Medulla oblongata (tissue), 1 donor: Measurements from ENCODE around the gene SYNC.

Source experiments
- DNase-seq: peaks from one replicate; pipeline ENCODE4 v3.0.0-alpha.2; 2015; ENCODE audit errors: extremely low spot score

The SYNC gene

DNA sequence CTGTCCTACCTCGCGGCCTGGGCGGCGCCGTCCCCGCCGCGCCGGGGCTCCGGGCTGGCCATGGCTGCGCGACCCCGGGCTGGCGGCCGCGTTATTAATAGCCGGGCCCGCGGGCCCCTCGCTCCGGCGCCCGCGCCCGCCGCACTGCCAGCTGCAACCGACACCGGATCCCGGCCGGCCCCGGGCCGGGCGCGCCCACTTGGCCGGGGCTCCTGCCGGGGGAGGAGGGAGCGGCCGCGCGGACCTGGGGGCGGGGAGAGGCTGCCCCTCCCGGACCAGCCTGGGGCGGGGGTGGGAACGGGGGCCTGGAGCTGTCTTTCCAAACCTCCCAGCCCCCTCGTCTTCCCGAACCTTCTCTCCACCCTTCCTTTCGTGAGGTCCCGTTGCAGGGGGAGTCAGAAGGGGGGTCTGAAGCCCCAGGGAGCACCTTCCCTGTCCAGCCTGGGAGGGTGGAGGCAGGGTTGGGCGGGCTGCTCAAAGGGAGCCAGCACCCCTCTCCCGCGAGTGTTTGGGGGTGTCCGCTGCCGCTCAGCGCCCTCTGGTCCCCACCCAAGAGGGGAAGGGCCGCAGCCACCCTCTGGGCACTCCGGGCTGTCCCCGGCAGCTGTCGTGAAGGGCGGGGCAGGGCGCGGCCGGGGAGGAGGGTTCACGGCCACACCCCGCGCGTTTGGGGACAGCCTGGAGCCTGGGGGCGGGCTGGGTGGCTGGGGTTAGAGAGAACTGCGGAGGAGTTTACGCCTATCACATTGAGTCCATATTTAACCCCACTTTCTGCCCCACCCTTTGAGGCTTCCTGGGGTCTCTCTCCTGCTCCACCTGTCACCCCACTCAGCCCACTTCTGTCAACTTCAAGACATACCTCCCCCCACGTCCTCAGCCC lies at the start of gene SYNC:
TSS of gene SYNC (minus strand) at position 172 of the 880 bp plus-strand sequence. CDS start at position 62, 110 bp downstream.
- peak; percentile 36 for DNase-seq

DNA sequence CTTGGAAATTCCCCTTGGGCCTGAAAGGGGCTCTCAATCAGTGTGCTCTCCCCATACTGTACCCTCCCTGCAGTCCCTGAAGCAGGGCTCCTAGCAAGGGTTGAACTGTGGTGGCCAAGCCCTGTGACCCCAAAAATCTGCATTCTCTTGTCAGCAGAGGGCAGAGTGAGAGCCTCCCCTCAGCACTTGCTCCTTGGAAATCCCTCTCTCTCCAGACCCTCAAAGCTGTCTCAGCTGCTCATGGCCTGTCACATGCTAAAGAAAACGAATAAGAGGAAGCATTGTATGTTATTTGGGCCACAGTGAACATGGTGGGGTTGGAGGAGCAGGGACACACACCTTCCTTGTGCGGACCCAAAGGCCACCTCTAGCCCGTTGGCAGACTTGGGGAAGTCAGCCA lies 47.2 kb upstream of the SYNC start:
- no peak for DNase-seq

DNA sequence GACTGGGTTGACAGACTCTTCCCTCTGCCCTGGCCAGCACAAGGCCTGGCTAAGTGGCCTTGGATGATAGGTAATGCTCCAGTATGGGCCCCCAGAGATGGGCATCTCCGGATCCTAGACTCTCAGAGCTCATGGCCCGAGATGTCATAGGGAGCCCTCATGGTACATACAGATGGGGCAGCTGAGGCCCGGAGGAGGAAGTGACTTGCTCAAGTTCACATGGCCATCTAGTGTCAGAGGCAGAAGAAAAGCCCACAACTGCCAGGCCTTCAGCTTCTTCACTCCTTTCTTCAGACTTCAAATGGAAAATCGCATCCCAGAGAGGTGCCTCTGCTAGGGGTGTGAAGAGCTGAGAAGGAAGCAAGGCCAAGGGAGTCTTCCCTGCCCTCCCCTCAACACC lies 46.8 kb upstream of the SYNC start:
- no peak for DNase-seq

DNA sequence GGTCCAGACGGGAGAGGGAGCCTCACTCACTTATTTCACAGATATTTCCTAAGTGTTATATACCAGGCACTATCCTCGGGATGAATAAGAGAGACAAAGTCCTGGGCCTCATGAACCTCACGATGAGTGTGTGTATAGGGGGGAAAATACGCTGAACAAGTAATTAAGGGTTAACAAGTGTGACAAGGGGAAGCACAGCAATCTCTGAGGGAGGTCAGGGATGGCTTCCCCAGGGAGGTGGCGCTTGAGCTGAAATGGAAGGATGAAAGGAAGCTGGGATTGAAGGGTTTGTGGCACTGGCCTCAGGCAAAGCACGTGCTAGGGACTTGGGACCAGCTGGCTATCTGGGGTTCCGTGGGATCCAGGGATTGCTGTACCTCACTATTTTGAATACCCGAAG lies 46.4 kb upstream of the SYNC start:
- no peak for DNase-seq

DNA sequence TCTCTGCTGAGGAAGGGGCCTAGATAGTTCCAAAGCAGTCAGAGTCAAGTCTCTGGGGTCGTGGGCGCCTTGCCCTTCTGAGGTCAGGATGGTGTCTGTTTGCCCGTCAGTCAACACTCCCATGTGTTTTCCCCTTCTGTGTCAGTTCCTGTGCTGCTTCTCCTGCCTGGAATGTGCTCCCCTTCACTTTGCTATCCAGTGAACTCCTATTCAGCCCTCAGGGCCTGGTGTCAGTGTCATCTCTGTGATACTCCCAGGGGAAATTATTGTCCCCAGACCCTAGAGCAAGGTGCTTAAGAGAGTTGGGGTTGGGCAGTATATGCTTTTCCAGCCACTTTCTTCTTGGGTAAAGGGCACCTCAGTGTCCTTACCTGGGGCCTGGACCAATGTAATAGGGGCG lies 45.8 kb upstream of the SYNC start:
- DNase-seq = no peak

DNA sequence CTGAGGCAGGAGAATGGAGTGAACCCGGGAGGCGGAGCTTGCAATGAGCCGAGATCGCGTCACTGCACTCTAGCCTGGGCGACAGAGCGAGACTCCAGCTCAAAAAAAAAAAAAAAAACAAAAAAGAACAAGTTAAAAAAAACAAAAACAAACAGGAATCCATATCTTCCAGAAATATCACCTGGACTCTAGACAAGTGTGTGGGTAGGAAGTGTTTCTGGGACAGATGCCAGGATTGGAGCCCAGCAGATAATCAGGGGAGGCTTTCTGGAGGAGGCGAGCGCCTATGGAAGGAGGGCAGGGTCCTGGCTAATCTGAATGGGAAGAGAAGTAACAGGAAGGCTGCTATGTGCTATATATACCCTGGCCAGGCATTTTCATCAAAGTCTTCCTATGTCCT lies 43.6 kb upstream of the SYNC start:
- DNase-seq = no peak

DNA sequence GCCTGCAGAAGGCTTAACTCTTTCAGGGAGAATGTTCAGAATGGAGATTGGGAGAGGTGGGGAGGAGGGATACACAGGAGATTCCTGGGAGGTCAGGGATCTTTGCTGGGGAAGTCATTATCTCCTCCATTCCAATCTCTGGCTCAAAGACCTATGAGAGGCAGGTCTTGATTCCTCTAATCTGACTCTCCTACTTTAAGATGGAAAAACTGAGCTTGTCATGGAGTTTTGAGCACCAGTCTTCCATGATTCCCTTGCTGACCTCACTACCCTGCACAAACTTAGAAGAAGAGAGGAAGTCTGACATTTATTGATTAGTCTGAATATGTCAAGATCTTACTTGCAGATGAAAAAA lies 41.5 kb upstream of the SYNC start:
- DNase-seq = no peak

DNA sequence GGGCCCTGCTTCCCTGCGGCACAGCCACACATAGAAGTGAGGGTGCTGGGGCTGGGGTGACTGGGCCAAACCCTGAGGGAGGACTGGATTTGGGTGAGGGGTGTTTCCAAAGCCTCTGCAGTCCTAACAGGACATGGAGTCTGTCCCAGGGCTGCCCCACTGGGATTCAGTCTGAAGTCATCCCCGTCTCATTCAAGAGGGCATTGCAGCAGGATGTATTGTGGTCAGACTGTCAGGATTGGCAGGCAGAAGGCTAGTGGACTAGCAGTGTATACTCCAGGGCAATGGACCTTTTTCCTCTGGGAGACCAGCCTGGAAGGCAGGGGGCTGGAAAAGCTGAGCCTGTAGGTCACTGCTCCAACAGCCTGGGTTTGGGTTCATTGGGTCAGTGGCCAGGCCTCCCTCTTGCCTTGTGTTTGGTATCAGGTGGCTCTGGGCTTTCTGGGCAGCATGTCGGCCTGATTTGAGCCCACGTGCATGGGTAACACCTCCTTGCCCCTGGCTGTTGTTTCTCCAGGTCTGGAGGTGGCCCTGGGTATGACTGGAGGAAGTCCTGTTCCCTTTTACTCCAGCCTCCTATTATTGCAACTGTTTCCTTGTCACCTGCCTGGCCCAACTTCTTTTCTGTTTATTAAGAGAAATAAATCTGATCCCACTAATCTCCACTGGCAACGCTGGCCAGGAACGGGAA lies 41.0 kb upstream of the SYNC start:
- DNase-seq = no peak

DNA sequence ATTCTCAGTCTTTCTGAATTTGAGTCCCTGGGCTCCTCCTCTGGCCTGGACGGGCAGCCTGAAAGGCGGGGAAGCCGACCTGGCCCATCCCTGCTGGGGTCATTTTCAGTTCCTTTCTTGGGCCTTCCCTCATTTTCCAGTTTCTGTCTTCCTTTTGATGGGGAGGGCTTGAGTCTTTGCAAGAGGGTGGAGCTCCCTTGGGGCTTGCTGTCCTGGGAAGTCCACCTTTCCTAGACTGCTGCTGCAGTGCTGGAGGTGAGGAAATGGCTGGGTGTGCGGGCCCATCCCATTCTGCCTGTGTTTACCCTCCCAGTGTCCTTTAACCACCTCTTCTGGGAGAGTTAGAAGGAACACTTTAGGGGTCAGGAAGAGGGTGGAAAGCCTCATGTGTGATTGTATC lies 40.4 kb upstream of the SYNC start:
- no peak for DNase-seq

DNA sequence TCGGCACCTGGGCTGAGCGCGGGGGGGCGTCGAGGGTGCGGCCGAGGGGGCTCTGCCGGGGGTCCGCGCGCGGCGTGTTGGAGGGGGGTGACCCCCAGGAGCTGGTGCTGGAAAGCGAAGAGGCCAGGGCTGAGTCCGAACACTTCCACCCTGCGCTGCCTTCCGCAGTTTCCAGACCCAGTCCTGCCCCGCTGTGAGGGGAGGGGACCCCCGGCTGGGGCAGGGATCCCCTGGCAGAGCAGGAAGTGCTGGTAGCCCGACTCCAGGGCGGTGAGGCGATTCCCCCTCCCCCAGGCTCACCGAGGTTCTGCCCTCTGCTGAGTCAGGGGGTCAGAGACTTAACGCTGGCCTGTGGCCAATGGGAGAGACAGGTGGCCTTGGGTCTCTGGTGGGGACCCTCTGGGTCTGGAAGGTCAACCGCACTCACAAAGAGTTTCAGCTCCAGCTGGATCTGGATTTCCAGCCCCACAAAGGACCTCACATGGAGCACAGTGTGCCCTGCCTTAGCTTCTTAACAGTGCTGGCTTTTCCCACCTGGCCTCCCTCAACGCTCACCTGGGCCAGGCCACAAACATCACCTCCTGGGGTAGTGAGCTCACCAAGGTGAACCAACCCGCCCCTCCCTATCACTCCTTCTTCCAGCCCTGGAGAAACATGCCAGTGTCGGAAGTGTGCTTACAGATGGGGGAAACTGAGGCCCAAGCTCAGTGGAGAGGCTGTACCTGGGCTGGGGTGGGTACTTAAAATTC lies 39.8 kb upstream of the SYNC start:
- no peak for DNase-seq

DNA sequence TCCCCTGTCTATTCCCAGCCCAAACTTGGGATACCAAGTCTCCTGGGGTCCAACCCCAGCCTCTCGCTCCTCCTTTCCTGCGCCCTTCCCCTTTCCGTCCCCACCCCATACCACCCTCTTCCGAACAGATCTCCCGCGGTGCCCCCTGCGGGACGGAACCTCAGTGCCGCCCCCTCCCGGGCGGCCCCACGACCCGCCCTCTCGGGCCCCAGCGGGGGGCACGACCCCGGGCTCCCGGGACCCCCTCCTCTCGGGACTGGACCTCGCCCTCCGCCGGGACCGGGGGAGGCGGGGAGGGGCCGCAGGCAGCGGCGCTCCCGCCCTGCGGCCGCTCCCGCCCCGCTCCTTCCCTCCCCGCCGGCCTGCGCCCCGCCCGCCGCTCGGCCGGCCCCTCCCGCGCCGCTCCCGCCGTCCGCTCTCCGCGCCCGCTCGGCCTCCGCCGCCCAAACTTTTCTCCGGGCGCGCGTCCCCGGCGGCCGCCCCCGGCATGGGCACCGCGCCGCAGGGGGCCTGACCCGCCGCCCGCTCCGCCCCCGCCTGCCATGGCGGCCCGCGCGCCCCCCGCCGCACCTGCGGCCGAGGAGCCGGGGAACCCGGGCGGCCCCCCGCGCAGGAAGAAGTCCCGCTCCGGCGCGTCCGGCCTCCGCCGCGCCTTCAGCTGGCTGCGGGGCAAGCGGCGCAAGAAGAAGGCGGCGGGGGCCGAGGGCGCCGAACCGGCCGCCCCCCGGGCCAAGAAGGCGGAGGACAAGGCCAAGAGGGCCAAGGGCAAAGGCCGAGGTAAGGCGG lies 39.0 kb upstream of the SYNC start:
- no peak for DNase-seq

DNA sequence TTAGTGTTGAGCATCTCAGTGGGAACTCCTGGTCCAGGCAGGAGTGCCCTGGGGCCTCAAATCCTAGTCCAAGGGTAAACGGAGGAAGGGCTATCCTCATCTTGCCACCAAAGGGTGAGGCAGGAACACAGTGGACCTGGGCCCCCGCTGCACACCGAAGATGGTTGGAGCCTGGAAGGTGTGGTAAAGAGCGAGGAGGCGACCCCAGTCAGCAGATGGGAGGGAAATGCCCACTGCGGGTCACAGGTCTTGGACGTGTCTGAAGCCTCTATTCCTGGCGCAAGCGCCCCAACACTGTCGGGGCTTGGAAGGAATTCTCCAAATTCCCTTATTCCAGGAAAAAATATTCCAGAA lies 38.5 kb upstream of the SYNC start:
- DNase-seq = no peak

DNA sequence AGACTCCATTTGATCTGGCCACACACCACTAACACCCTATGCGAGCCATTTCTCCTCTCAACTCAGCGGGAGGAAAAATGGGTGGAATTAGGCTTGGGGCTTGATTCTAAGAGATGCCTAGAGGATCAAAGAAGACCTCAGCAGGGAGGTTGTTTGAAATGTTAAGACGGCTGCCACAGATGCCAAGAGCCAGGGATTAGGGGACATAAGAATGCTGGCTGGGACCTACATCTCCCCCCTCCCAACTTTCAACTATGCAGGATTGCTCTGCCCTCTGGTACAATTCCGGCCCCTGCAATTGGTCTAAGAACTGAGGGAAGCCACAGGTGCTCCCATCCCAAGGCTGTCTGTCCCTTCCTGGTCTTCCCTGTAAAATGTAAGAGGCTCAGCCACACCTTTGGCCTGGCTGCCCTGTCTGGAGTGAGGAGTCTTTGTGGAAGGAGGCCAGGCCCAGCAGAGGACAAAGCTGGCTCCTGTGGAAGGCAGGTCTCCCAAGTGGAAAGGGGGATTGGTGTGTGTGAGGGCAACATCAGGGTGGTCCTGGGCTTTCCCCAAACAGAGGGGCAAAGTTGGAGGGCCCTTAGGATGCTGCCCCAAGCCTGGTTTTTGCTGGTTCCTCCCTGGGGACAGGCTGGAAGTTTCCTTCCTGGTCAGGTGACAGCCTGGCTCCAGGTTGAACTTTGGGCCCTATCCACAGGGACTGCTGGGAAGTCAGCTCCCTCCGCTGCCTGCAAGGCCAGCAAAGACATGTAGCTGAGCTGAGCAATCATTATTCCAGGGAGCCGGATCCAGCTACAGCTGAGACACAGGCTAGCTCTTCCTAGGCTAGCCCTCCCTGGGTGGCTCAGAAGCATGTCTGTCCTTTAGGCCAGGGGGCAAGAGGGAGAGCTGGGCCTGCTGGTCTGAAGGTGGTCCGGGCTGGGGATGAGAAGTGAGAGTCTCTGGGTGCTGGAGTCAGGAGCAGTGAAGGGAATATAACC lies 34.5 kb upstream of the SYNC start:
- DNase-seq = no peak

DNA sequence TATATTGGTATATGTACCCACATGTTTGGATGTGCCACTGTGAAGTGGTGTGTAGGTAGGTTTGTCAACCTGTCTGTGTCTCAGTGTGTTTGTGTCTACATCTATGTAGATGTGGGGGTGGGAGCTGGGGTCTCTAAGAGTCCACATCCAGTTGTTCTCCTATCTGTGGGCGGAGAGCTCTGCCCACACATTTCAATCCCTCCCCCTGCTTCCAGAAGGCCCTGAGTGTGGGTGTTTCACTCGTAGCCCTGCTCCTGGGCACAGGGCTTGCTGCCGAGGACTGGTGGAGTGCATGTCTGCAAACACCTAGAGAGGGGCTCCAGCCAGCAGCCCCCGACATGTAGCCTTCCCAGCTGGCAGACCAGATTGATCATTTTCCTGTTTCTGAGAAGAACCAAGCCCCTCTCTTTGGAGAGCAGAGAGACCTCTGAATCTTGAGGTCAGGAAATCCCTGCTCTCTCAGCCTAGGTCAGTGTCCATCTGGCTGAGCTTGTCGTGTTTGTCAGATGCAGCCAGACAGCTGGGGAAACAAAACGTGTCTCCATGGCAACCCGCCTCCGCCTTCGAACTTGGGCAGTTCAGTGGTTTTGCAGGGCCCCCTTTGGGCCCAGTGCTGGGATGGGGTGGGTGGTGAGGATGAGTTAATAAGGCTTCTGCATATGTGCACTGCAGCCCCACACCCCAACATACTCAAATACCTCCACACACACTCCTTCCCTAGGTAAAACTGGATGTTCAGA lies 31.2 kb upstream of the SYNC start:
- no peak for DNase-seq

DNA sequence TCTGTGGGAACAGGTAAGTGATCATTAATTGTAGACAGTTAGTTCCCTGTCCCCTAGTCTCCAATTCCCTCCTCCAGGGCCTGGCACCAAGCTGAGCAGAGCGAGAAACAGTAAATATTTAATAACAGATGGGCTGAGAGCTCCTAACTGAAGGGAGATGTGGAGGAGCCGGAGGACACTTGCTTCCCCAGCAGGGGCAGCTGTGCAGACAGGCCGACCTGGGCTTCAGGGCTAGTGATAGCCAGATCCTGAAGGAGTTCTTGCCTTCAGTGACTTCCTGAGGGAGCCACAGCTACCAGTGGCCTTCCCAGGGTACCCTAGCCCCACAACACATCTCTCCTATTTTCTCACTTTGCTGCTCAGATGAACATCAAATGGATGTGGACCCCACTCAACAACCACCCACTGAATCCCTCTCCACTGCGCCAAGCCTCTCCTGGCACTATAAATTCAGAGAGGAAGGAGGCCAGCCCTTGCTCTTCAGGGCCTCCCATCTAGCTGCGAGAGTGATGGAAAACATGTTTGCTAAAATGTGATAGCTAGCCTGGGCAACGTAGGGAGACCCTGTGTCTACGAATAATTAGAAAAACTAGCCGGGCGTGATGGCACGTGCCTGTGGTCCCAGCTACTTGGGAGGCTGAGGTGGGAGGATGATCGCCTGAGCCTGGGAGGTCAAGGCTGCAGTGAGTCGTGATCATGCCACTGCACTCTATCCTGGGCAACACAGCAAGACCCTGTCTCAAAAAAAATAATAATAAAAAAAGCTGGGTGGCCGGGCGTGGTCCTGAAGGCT lies 26.9 kb upstream of the SYNC start:
- DNase-seq = no peak

DNA sequence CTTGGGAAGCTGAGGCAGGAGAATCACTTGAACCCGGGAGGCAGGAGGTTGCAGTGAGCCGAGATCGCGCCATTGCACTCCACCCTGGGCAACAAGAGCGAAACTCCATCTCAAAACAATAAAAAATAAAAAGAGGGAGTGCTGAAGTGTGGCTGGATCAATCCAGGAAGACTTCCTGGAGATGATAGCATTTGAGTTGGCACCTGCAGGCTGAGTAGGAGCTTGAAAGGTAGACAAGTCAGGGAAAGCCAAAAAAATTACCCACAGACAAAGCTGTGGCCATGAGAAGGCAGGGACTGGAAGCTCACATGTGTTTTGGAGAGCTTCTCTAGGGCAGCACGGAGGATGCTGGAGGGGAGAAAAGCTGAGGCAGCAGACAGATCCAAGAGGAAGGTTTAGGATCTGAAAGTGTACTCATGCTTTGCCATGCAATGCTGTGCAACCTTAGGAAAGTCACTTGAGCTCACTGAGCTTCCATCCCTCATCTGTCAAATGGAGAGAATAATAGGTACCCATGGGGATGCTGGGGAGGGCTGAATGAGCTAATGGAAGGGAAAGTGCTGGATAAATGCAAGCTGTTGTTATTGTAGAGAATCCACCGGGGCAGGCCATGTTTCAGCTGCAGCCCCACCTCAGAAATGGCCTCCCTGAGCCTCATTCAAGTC lies 26.0 kb upstream of the SYNC start:
- DNase-seq = no peak

DNA sequence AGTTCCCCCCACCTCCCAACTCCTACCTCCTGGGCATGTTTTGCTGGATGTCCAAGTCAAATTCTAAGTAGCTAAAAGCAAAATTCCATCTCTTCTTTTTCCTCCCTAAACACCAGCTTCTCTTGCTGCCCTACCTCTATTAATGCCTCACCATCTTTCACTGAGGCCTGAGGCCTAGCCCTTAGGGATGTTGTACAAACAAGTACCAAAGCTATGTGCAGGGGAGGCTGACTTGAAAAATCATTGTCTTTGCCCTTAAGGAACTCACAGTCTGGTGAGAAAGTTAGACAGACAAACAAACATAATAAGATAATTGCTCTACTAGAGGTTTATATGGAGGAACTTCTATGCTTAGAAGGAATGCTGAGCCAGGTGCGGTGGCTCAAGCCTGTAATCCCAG lies 25.3 kb upstream of the SYNC start:
- DNase-seq = no peak

DNA sequence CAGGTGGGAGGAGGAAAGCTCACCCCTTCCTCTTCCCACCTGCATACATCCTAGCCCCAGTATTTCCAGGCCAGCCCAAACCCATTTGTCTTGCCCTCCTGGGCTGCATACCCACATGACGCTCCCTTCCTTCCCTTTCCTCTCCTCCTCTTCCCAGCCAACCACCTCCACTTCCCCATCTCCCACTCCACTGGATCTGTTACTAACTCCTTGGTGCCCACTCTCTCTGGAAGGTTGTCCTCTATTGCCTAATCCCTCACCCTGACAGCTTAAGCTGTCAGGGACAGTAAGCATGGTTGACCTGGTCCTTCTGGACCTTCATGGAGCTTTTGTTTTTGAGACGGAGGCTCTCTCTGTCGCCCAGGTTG lies 23.0 kb upstream of the SYNC start:
- DNase-seq = no peak
